Gastrocnemius medialis (tissue), 4 donors: ENCODE results near the gene KCNQ2.

Source experiments
- POLR2A ChIP-seq, 2 donors: fragments of 450-650 bp; IDR thresholded peaks; one replicate each; pipeline ENCODE4 v1.6.1; 2017; ENCODE audit warnings: antibody characterized with exemption in 2 of 2, mild to moderate bottlenecking in 2 of 2, moderate library complexity in 2 of 2
- TF ChIP-seq, protein P1 (sequence below), 5 experiments: fragments of 450-650 bp in 3 of 5; fragments of 200-600 bp in 2 of 5; sonication (generic) in 2 of 5; IDR thresholded peaks in 4 of 5; conservative IDR thresholded peaks in 1 of 5; 1 replicate in 4 of 5; 2 replicates in 1 of 5; pipeline ENCODE4 v1.5.1; 2016 to 2019; ENCODE audit warnings: antibody characterized with exemption in 5 of 5, mild to moderate bottlenecking in 3 of 5, moderate library complexity in 3 of 5

DNA sequence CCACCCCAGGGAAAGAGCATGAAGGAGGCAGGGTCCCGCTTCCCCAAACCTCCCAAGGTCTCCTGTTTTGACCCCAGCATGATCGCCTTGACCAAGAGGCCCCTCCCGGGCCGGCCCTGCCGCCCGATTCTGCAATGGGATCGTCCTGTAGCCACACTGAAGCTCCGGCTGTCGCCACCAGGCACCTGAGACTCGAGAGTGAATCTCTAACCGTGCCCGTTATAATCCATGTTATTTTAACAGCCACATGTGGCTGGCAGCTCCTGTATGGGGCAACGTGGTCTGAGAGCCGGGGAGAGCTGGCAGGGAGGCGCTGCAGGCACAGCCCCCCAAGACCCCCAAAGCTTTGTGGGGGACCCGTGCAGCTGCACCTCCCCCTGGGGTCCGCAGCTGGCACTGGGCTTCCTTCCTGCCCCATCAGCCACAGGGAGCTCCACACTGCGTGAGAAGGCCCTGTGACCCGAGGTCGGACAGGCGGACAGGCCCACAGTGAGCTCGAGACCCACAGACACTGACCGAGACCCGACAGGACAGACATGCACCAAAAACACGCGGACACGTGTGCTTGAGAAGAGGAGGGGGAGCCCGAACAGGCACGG is 51.3 kb downstream of the KCNQ2 start:
- TF ChIP-seq POLR2A (IDR thresholded peaks at IDR 0.05), result no peak
- TF ChIP-seq, protein P1, sequence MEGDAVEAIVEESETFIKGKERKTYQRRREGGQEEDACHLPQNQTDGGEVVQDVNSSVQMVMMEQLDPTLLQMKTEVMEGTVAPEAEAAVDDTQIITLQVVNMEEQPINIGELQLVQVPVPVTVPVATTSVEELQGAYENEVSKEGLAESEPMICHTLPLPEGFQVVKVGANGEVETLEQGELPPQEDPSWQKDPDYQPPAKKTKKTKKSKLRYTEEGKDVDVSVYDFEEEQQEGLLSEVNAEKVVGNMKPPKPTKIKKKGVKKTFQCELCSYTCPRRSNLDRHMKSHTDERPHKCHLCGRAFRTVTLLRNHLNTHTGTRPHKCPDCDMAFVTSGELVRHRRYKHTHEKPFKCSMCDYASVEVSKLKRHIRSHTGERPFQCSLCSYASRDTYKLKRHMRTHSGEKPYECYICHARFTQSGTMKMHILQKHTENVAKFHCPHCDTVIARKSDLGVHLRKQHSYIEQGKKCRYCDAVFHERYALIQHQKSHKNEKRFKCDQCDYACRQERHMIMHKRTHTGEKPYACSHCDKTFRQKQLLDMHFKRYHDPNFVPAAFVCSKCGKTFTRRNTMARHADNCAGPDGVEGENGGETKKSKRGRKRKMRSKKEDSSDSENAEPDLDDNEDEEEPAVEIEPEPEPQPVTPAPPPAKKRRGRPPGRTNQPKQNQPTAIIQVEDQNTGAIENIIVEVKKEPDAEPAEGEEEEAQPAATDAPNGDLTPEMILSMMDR (IDR thresholded peaks at IDR 0.05 in 4 of 5, conservative IDR thresholded peaks at IDR 0.05 in 1 of 5), result no peak
